ENCODE data around the gene MRGPRF. TPM values are rescaled to one million over a fixed set of nuclear protein-coding genes. Genes with fewer than 3 reads are reported as not detected.
A peak's percentile ranks its signal among the peaks of the same experiment; 100 is the strongest.

MRGPRF gene
- total RNA-seq (not detected in 2 replicates), polyA plus RNA-seq (not detected in 2 replicates), polyA minus RNA-seq (not detected in 2 replicates)
- 0.28 TPM for total RNA-seq (2013)

GRCh38 chr11:69013009-69013951 lies at the start of gene MRGPRF:
MRGPRF (minus strand) TSS chr11:69013246; CDS start chr11:69009901, 3,345 bp downstream.
- Histone ChIP-seq H3K36me3 (replicated peaks in 1 of 2; ENCODE audit: control extremely low read depth in 1 of 2, control insufficient read depth in 1 of 2, extremely low read depth in 1 of 2, insufficient read depth in 2 of 2, low read length in 1 of 2) (no peaks in the 10 kb centered on the region), H3K4me3 (ENCODE audit: control extremely low read depth in 1 of 5, extremely low read depth in 1 of 5, insufficient read depth in 1 of 5, low read depth in 2 of 5, low read length in 4 of 5) (no peak within 1 kb of the TSS), H4K20me1 (ENCODE audit: control insufficient read depth, insufficient read depth, low read length, poor library complexity, severe bottlenecking) (no peaks in the 10 kb centered on the region), H3K27ac (ENCODE audit: low read length in 2 of 2) (no peak within 1 kb of the TSS), H3K9me3 (ENCODE audit: control extremely low read depth in 1 of 3, control insufficient read depth in 2 of 3, insufficient read depth in 1 of 3, low read length in 2 of 3) (no peaks in the 10 kb centered on the region), H3K4me1 (ENCODE audit: control insufficient read depth in 2 of 2, insufficient read depth in 2 of 2, low read length in 2 of 2) (peaks cover 0 to 3% of the 10 kb centered on the region in 2 donors), H3K79me2 (ENCODE audit: control insufficient read depth, insufficient read depth, low read length) (no peaks in the 10 kb centered on the region), H3K4me2 (replicated peaks; ENCODE audit: low read depth, low read length, poor library complexity, severe bottlenecking) (no peak within 1 kb of the TSS), H3K27me3 (replicated peaks in 1 of 4; ENCODE audit: control extremely low read depth in 1 of 4, control insufficient read depth in 3 of 4, insufficient read depth in 4 of 4, low read length in 3 of 4) (peaks cover 0 to 49% (median 13%) of the 10 kb centered on the region in 4 experiments), H3K9ac (ENCODE audit: low read length) (no peak within 1 kb of the TSS), H2AFZ (ENCODE audit: insufficient read depth, low read depth, low read length, poor library complexity, severe bottlenecking) (no peak within 1 kb of the TSS)
- Mint-ChIP-seq H3K4me3 (no peak within 1 kb of the TSS), H3K27me3 (peaks cover 30% of the 10 kb centered on the region), H3K27ac (no peak within 1 kb of the TSS), H3K9me3 (ENCODE audit: insufficient read depth) (no peaks in the 10 kb centered on the region), H3K4me1 (peaks cover 2% of the 10 kb centered on the region)
- ChIA-PET POLR2A (no interaction called here), CTCF (no interaction called here)
- no peak for TF ChIP-seq CTCF (IDR thresholded peaks at IDR 0.05)
- TF ChIP-seq EZH2 (IDR thresholded peaks at IDR 0.05; ENCODE audit: borderline replicate concordance, insufficient read depth, low read depth, low read length, poor library complexity, severe bottlenecking): no peak
- ATAC-seq (ENCODE audit: low read depth) (no peak), DNase-seq (peak; percentile 26)
- intact Hi-C loops (cut with micrococcal nuclease): no loop called here
- 13% methylated on average over 39 of the region's 43 CpGs for WGBS (ENCODE audit: insufficient coverage)

All from B cell (primary cell).